Measurements from ENCODE around the gene GFRA1.

GFRA1 gene

DNA sequence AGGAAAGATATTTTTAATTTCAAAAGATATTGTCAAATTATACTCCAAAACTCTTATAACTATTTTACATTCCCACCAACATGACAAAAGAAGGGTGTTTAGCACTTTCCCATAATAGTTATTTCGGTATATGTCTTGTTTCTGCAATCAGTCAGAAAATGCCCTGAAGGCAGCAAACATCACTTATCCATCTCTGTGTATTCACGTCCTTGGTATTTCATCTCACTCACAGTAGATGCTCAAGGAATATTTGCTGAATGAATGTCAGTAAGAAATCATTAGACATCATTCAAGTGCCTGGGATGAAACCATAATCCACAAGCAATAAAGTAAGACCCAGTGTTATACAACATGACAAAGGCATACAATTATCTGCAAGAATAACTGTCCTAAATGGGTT is 112.7 kb downstream of the GFRA1 start:
- DNase-seq (ENCODE audit: low spot score), result no peak

DNA sequence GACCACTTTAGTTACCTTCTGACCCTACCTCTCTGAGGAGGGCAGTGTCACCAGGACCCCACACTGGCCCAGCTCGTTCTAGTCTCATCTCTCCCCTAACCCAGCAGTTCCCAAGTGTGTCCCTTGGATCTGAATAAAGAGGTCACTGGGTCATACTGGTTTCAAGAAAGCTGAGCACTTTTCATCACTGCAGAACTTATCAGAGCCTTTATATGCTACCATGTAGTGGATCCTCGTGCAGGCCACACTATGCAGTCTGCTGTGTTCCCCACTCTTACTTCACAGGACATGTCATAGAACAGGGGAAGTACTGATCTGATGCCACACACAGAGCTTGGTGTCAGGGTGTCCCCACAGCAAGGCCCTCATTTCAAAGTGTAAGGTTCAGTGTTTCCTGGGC is 113.8 kb downstream of the GFRA1 start:
- no peak for DNase-seq (ENCODE audit: low spot score)

GRCh38 chr10:116158036-116158435 is 115.0 kb downstream of the GFRA1 start:
- DNase-seq (ENCODE audit: low spot score), result no peak

DNA sequence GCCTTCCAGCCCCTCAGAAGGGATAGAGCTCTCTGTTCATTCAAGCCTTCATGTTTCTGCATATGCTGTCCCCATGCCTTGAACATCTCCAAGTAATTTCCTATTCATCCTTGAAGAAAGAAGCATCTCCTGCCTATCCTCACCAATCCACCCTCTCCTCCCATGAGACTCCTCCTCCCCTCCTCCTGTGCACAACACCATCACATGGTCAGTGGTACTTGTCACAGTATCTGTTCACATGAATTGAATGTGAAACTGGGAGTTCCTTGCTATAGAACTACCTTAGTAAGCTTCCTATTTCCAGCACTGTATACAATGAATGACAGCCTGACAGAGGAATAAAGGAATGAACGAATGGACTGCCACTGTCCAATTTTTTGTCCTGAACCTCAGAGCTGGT is 115.5 kb downstream of the GFRA1 start:
- no peak for DNase-seq (ENCODE audit: low spot score)

GRCh38 chr10:116156819-116157218 is 116.2 kb downstream of the GFRA1 start:
- no peak for DNase-seq (ENCODE audit: low spot score)

DNA sequence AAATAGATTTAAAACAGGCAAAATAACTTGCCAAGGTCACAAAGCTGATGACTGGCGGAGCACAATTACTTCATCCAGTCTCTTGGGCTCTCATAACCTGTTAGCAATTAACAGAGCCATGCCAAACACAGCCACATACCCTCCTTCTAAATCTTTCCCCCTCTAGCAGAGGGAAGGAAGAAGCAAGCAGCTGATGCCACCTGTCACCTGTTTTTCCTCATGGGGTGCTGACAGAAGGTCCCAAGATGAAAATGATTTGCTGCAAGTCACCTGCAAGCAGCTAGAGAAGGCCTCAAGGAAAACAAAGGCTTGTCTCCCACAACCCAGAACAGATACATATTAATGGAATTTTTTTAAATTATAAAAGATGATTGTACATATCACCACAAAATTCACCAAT is 117.8 kb downstream of the GFRA1 start:
- DNase-seq (ENCODE audit: low spot score), result no peak

- DNase-seq (ENCODE audit: low spot score), result no peak
Observed at GRCh38 chr10:116154651-116155050, 118.4 kb downstream of the GFRA1 start.

DNA sequence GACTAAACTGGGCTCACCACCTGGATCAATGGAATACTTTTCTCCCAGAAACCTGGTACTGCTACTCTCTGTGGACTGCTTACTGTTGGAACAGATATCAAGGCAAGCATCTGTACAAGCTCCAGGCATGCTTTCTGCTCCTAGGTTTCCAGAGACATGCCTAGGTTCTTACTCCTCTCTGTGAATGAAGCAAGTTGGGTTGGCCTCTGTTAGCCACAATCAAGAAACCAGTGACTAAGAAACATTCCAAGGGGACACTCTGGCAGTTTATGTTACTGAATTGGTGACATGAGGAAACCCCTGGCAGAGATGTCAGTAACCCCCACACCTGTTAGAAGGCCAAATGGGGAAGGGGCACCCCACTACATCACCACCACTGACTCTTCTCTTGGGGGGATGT is 121.9 kb downstream of the GFRA1 start:
- DNase-seq (ENCODE audit: low spot score), result no peak

GRCh38 chr10:116150606-116151005 is 122.4 kb downstream of the GFRA1 start:
- no peak for DNase-seq (ENCODE audit: low spot score)

DNA sequence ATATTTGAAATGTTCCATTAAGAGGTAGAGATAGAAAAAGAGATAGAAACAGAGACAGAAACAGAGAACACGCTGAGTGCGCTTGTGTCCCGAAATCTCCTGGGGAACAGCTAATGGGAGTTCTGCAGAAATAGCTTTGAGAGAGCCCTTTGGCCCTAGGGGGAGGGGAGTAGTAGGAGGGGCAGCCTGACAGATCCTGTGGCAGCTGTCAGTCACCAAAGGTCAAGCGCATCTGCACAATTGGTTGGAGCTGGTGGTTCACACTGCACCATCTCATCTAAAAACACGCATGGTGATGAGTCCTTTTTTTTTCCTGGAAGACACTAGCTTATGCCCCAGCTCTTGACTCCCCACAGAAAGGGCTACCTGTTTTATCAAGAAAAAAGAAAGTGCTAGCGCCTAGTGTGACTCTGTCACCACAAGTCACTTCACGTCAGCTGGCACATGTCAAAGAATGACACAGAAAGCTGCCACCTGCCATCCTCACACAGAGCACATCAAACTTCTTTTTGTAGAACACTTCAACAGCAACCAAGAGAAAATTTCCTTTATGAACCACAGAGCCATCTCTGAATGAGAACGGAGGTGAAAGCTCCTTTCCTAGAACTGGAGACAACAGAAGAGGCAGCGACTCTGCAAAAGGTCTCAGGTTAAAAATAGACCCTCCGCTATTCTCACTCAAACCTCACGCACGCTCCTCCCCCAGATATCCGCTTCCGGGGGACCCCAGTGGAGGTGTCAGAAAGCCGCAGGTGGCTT is 125.7 kb downstream of the GFRA1 start:
- DNase-seq (ENCODE audit: low spot score), result no peak

GRCh38 chr10:116146372-116147140 is 126.5 kb downstream of the GFRA1 start:
- DNase-seq (ENCODE audit: low spot score), result no peak

GRCh38 chr10:116143673-116144222 is 129.3 kb downstream of the GFRA1 start:
- no peak for DNase-seq (ENCODE audit: low spot score)

DNA sequence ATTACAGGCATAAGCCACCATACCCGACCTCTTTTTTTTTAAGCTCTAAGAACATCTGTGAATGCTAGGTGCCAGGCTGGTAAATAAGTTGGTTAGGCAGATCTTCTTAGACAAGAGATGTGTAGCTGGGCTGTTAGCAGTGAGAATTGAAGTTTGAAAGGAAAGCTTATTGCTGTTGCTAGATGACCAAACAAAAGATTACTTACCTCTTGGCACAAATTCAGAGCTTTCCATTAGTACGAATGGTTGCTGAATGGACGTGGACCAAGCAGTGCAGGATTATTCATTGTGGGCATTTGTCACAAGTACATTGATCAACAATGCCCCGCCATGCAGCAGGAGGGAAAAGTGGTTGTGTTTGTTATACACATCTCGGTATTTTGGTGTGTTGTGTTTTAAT is 131.2 kb downstream of the GFRA1 start:
- DNase-seq (ENCODE audit: low spot score), result no peak

GRCh38 chr10:116141246-116141645 is 131.8 kb downstream of the GFRA1 start:
- no peak for DNase-seq (ENCODE audit: low spot score)

DNA sequence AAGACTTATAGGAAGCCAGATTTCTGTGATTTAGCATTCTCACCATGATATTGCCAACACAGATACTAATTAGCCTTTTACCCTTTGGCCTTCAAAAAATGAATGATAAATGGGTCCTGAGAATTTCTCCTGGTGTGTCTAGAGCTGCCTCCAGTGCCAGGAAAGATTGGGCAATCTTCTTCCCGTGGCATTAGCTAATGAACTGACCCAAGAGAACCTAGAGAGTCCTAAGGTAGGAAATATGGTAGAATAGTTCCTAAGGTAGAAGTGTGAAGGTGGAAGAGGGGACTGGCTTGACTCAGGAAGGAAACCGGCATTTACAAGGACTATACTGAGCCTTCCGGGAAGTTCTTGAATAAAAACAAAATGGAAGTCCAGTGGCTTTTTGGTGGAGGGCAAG is 133.1 kb downstream of the GFRA1 start:
- DNase-seq (ENCODE audit: low spot score), result no peak

DNA sequence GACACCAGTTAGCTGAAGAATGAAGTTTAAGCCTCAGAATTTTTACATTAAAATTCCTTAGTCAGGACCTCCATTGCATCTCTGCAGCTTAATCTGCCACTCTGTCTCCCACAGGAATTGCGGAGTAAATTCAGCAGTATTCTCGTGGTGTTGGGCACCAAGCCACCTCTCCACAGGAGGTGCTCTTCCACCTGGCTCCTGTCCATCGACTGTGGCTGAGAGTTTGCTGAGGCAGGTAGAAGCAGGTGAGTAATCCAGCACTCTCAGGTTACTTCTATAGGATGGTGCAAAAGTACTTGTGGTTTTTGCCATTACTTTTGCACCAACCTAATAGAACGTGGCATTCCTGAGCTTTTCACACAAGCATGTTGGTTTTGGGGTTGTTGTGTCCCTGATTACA is 134.1 kb downstream of the GFRA1 start:
- DNase-seq (ENCODE audit: low spot score), result no peak

DNA sequence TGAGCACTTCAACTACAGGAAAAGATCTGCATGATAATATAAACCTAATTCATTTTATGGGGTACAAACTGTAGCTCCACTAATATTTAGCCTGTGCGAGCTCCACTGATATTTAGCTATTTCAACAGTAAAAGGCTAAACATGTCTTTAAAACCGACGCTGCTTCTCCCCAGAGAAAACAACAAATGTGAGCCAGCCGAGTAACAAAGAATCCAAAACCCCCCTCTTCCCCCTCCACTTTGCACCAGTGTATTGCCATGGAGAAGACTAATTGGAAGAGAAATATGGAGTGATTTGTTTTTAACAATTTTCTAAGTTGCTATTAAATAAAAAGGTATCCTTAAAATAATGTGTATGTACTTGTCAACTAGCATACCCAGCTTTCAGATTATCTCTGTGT is 136.7 kb downstream of the GFRA1 start:
- no peak for DNase-seq (ENCODE audit: low spot score)

GRCh38 chr10:116134322-116134721 is 138.7 kb downstream of the GFRA1 start:
- DNase-seq (ENCODE audit: low spot score), result no peak

DNA sequence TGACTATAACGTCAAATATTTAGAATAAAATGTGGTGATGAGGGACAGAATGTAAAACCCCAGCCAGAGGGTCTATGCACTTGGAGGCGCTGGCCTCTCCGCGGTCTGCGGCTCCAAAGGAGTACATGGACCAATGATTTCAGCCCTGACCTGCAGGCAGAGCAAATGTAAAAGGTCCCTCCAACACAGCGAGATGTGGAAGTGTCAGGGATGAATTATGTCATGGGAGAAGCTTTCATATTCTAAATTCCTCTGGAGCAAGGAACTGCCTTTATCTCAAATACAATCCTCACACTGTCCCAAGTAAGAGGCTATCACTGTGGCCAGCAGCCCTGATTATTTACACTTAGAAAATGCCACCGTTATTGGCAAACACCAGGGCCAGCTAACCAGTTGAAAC is 139.4 kb downstream of the GFRA1 start:
- no peak for DNase-seq (ENCODE audit: low spot score)

DNA sequence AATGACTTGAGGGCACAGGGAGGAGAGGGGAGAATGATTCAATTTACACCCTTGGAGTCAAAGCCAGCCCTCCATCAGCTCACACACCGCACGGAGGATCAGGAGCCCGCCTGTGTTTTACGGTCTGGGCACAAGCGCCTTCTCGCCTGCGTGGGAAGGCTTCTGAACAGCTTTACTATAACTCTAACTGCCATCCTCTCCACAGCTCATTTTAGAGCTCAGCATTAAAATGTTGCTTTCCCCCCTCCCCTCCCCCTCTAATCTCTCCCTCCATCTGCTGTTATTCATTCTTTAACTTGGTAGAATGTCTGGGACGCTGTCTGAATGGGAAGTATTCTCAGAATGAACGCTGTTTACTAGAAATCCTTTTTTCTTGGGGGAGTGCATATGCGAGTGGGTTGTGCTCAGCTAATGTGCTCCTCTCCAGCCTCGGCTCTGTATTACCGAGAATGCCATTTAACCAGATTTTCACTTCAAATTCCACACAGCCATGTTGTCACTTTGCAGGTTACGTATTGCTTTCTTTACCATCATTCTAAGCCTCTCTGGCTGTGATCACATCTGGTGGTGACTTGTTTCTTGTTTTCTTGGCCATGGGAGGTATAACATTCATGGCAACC is 140.1 kb downstream of the GFRA1 start:
- no peak for DNase-seq (ENCODE audit: low spot score)

DNA sequence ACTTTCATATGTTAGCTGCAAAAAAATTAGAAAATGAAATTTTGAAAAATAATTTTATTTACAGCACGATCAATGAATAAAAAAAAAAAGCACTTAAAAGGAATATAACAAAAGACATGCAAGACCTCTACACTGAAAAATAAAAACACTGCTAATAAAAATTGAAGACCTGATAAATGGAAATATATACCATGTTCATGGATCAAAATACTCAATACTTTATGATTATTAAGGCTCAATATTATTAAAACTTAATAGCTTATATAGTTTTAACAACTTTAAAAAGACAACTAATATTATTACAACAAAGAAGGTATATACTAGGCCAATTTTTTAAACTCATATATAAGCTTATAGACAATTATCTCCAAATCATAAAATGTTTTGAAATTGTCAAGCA is 143.0 kb downstream of the GFRA1 start:
- no peak for DNase-seq (ENCODE audit: low spot score)

DNA sequence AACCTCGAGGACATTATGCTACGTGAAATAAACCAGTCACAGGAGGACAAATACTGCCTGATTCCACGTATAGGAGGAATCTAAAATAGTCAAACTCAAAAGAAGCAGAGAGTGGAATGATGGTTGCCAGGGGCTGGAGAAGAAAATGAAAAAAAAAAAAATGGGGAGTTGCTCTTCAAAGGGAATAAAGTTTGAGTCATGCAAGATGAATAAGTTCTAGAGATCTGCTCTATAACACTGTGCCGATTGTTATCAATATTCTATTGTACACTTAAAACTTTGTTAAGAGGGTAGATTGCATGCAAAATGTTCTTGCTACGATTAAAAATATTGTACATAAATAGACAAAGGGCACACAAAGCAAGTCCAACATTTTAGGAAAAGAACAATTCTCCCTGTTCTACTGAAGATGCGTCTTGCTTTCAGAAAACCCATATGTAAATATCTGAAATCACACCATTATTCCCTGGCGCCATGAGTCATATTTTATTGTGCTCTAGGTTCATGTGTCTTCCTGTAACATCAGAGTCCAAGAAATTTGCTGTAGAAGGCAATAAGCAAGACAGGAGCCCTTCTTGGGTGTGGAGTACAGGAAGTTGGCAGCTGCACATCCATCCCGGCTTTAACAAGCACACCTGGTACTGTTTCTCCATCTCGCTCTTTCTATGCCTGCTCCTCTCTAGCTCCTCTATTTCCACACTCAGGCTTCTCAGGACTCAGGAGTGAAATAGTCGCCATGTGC is 145.9 kb downstream of the GFRA1 start:
- no peak for DNase-seq (ENCODE audit: low spot score)

All from hepatic stellate cell (primary cell).